Mesenteric fat pad (tissue), 1 donor: ENCODE data around the gene BAHCC1. TPM values are rescaled to one million over a fixed set of nuclear protein-coding genes. Genes with fewer than 3 reads are reported as not detected.

Experiments used
- DNase-seq: peaks from one replicate; pipeline ENCODE4 v3.0.0-alpha.2; 2020; ENCODE audit warnings: low spot score
- total RNA-seq: library from RNA; stranded (reverse); fragmentation: NEBNext Ultra II Directional; extraction: Animal tissue kit (Norgen Biotek cat#: 25700); gene quantifications from one replicate; pipeline ENCODE4 v1.2.1, GENCODE V29; 2021
- donor health status: DM: yes; HTN: yes; CAD: no.

Gene BAHCC1
- total RNA-seq, 1 donor from 2014 or later, result 11.0 TPM

DNA sequence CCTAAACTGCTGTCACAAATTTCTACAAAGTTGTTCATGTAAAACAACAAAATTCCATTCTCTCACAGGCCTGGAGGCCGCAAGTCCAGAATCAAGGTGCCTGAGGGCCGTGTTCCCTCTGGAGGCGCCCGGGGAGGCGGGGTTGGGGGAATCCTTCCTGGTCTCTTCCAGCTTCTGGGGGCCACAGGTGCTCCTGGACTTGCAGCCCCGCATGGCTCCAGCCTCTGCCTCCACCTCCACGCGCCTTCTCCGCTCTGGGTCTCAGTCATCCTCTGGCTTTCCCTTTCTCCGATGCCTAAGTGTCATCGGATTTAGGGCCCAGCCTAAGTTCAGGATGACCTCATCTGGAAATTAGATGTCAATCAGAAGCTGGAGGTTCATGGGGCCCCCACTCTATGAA, 28.6 kb upstream of the BAHCC1 start:
- no peak for DNase-seq

GRCh38 chr17:81367171-81367570, 28.1 kb upstream of the BAHCC1 start:
- no peak for DNase-seq

- no peak for DNase-seq
Measured at GRCh38 chr17:81368161-81369022, 26.9 kb upstream of the BAHCC1 start.

DNA sequence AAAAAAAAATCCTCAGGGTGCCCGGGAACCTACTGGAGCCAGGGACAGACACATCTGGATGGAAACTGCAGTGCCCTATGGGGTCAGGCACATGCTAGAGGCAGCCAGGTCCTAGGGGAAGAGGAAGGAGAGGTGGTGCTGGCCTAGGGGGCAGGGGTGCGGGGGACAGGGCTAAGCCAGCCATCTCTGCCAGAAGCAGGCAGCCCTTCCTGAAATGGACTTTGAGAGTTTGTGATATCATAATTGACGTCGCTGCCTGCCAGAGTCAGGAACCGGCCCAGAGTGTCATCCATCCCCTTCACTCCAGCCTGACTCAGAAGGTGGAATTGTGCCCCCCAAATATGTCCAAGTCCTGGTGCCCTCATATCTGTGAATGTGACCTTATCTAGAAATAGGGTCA, 25.0 kb upstream of the BAHCC1 start:
- no peak for DNase-seq

- DNase-seq, result no peak
Measured at GRCh38 chr17:81371910-81372760, 23.1 kb upstream of the BAHCC1 start.

DNA sequence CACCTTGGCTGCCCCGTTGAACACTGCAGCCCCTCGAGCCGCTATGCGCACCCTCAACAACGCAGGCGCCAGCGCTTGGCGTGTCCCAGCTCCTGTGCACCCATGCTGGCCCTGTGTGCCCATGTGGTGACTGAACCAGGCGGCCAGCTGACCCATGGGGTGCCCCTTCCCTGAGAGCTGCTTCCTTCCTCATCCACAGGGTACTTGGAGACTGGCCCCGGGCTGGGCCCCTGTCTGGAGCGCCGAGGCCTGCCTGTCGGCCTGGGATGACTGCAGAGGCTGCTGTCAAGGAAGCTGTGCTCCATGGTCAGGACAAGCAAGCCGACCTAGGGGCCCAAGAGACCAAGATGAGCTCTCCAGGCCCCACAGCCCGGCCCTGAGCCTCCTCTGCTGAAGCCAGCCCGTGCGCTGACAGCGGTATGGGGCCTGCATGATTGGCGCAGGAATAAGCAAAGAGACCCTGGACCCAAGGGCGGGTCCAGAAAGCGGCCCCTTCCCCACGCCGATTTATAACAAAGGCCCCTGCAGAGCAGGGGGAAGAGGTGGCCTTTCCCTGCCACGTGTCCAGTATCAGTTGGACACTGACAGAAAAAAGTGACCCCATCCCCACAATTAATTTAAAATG, 21.6 kb upstream of the BAHCC1 start:
- DNase-seq, result no peak

- DNase-seq, result no peak
Measured at GRCh38 chr17:81374890-81375289, 20.4 kb upstream of the BAHCC1 start.

DNA sequence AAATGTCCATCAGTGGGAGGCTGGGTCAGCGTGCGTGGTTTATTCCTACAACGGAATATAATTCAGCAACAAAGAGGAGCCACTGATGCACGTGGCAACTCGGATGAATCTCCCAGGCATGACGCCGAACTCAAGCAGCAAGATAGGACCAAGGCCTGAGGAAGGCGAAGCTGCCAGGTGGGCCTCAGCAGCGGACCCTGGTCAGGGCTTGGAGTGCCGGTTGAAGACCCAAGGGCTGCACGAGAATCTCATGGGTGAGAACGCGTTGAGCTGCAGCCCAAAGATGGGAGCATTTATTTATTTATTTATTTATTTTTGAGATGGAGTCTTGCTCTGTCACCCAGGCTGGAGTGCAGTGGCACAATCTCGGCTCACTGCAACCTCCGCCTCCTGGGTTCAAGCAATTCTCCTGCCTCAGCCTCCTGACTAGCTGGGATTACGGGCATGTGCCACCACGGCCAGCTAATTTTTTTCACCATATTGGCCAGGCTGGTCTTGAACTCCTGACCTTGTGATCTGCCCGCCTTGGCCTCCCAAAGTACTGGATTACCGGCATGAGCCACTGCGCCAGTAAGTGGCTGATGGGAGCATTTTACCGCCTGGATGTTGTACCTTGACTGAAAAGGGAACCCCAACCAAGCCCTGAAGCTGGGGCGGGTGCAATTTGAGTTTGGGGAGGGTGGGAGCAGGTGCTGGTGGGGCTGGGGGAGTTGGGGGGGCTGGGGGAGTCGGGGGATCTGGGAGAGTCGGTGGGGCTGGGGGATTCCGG, 18.1 kb upstream of the BAHCC1 start:
- no peak for DNase-seq

DNA sequence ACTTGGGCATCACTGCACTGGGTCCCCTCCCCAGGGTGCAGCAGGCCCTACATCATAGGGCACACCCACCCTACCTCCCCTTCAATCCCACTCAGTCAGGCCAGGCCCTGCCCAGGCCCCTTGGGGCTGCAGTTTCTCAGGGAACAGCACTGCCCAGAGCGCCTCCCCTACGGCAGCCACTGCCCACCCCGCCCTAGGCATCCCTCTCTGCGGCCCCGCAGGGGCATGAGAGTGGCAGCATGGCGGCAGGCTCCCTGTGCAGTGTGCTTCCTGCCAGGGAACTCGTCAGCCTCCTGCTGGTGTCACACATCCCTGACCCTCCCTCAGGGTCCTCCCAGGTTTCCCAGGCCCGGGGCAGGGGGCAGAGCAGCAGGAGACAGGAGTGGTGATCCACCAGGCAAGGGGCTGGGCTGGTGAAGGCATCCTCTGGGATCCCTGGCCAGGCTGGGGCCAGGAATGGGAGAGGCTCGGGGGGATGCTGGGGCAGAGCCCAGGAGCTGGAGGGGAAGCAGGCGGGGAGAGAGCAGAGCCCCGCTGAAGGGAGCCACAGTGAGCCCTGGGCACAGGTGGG, 16.2 kb upstream of the BAHCC1 start:
- no peak for DNase-seq

DNA sequence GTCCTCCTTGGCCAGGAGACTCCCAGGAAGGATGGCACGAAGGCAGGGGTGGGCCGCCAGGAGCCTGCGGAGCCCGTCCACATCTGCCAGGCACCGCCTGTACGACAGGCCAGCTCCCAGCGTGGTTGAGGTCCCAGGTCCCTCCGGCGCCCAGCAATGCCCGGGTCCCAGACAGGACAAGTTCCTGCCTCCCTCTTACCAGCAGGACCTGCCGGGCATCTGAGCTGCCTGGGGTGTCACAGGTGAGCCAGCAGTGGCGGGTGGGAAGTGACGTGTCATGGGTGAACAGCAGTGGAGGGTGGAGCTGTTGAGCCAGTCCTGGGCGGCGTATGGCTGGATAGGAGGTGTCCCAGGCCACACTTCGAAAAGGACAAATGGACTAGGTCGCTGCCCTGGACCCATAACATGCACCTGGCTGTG, 15.7 kb upstream of the BAHCC1 start:
- no peak for DNase-seq

- DNase-seq, result no peak
Measured at GRCh38 chr17:81380131-81380530, 15.1 kb upstream of the BAHCC1 start.

DNA sequence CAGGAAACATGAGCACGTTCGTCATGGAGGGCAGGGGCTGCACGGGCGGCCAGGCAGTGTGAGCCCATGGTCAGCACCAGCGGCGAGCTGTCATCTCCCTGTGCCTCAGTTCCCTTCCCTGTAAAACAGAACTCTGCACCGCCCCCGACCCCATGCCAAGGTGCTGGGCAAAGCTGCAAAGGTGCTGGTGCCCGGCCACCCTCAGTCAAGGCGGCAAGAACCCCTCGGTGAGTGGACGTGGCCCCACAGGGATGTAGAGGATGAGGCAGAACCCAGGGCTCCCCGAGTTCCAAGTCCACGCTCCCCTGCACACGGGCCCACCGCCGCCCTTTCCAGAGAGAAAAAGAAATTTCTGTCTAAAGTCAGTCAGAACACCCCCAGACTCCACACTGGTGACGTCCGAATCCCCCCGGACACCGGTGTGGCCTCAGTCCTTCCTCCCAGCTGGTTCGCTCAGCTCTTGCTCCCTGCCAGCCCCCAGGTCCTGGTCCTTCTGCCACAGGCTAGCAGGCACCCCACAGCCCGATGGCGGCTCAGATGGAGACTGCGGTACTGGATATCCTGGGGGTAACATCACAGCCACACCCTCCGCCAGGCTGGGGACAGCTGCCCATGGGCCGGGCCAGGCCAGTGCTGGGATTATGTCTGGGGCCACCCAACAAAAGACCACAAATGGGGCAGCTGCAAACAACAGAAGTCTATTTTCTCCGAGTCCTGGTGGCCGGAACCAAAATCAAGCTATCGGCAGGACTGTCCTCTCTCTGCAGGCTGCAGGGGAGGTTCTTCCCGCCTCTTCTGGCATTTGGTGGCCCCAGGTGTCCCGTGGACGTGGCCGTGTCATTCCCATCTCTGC, 14.4 kb upstream of the BAHCC1 start:
- DNase-seq, result no peak

- no peak for DNase-seq
Measured at GRCh38 chr17:81381632-81382577, 13.4 kb upstream of the BAHCC1 start.

GRCh38 chr17:81382851-81383250, 12.4 kb upstream of the BAHCC1 start:
- DNase-seq, result no peak

- DNase-seq, result no peak
Measured at GRCh38 chr17:81383504-81384421, 11.5 kb upstream of the BAHCC1 start.

DNA sequence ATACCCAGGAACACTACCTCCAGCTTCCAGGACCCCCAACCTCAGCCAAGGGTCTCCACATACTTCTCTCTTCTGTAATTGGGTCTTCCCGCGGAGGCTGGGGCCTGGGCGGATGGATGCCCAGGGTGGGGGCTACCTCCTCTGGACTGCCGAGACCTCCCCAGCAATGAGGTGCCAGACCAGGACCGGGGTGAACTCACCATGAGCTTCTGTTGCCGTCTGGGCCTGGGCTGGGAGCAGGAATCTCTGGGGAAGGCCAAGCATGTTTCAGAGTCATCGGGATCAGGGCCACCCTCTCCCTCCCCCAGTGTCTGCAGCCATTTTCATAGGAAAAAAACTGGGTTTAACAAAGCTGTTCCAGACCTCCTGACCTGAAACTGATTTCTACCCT, 10.3 kb upstream of the BAHCC1 start:
- DNase-seq, result no peak

- DNase-seq, result no peak
Measured at GRCh38 chr17:81385320-81386111, 9.7 kb upstream of the BAHCC1 start.
